ENCODE measurements around the gene PTER.

DNA sequence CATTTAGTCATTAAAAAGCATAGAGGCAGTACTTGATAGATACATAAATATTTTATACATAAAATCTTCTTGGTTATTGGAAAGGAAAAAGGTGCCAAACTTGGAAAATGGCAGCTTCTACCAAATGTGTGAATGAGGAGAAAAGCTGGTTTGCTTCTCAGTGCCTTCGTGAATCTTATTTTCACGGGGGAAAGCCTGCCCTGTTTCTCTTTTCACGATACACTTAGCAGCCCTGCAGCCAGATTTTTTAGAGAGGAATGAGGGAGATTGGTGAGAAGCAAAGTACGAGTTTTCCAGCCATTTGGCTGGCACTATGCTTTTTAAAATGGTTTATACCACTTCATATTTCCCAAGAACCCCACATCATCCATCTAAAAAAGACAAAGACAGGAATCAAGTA, 107.8 kb downstream of the PTER start:
- TF ChIP-seq, protein P1, sequence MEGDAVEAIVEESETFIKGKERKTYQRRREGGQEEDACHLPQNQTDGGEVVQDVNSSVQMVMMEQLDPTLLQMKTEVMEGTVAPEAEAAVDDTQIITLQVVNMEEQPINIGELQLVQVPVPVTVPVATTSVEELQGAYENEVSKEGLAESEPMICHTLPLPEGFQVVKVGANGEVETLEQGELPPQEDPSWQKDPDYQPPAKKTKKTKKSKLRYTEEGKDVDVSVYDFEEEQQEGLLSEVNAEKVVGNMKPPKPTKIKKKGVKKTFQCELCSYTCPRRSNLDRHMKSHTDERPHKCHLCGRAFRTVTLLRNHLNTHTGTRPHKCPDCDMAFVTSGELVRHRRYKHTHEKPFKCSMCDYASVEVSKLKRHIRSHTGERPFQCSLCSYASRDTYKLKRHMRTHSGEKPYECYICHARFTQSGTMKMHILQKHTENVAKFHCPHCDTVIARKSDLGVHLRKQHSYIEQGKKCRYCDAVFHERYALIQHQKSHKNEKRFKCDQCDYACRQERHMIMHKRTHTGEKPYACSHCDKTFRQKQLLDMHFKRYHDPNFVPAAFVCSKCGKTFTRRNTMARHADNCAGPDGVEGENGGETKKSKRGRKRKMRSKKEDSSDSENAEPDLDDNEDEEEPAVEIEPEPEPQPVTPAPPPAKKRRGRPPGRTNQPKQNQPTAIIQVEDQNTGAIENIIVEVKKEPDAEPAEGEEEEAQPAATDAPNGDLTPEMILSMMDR (conservative IDR thresholded peaks at IDR 0.05; ENCODE audit: low read depth, low read length), result no peak
- no peak for TF ChIP-seq EZH2 (IDR thresholded peaks at IDR 0.05; ENCODE audit: low read length, unreplicated experiment)
